ENCODE measurements around the gene HYKK.
"Not testable (repeated sequence)": the region's sequence is repeated elsewhere in the genome, so short reads cannot be mapped to it uniquely, and the experiment has no call there.

HYKK gene

GRCh38 chr15:78540141-78540870, 32.9 kb downstream of the HYKK start, which contains the start of gene PSMA4:
TSS of gene PSMA4 (plus strand) at chr15:78540444. CDS start at chr15:78541928, 1,484 bp downstream.
- DNase-seq: peak; percentile 87 to 89

- DNase-seq: peak in 1 of 2 experiments; percentile 53
These were observed 33.7 kb downstream of the HYKK start for GRCh38 chr15:78540871-78541743.

- no peak for DNase-seq
These were observed 34.3 kb downstream of the HYKK start for GRCh38 chr15:78541744-78542034.

- DNase-seq: no peak
These were observed 35.3 kb downstream of the HYKK start for GRCh38 chr15:78542647-78543046.

GRCh38 chr15:78550194-78550593, 42.8 kb downstream of the HYKK start:
- no peak for DNase-seq

GRCh38 chr15:78550815-78551214, 43.4 kb downstream of the HYKK start:
- no peak for DNase-seq

GRCh38 chr15:78551902-78552301, 44.5 kb downstream of the HYKK start:
- DNase-seq: no peak

- DNase-seq: no peak
These were observed 45.2 kb downstream of the HYKK start for GRCh38 chr15:78552597-78552996.

GRCh38 chr15:78560201-78560600, 52.8 kb downstream of the HYKK start:
- DNase-seq: not testable (repeated sequence)

GRCh38 chr15:78561490-78561889, 54.1 kb downstream of the HYKK start:
- DNase-seq: no peak

GRCh38 chr15:78563092-78563491, 55.7 kb downstream of the HYKK start:
- no peak for DNase-seq

GRCh38 chr15:78564743-78565096, 57.3 kb downstream of the HYKK start:
- DNase-seq: no peak

- DNase-seq: peak; percentile 94
These were observed 57.9 kb downstream of the HYKK start, which contains the start of gene CHRNA5 for GRCh38 chr15:78565097-78565950. TSS of gene CHRNA5 (plus strand) at chr15:78565520. CDS start at chr15:78565720, 200 bp downstream.

GRCh38 chr15:78565951-78566774, 58.8 kb downstream of the HYKK start:
- peak; percentile 32 to 60 for DNase-seq

- peak in 1 of 2 experiments; percentile 21 for DNase-seq
These were observed 60.2 kb downstream of the HYKK start for GRCh38 chr15:78567531-78567930.

GRCh38 chr15:78570710-78571109, 63.3 kb downstream of the HYKK start:
- DNase-seq: no peak

- no peak for DNase-seq
These were observed 64.0 kb downstream of the HYKK start for GRCh38 chr15:78571382-78571781.

GRCh38 chr15:78573416-78573815, 66.0 kb downstream of the HYKK start:
- DNase-seq: no peak

GRCh38 chr15:78574944-78575343, 67.6 kb downstream of the HYKK start:
- no peak for DNase-seq

Measured in NCI-H2081 (cell line).